Limb (tissue), 2 donors: ENCODE results near the gene HGS.

Experiments
- DNase-seq, 2 donors: peaks; one replicate each; pipeline ENCODE4 v3.0.0-alpha.2; 2016; ENCODE audit errors: extremely low spot score in 2 of 2

The HGS gene, protein sequence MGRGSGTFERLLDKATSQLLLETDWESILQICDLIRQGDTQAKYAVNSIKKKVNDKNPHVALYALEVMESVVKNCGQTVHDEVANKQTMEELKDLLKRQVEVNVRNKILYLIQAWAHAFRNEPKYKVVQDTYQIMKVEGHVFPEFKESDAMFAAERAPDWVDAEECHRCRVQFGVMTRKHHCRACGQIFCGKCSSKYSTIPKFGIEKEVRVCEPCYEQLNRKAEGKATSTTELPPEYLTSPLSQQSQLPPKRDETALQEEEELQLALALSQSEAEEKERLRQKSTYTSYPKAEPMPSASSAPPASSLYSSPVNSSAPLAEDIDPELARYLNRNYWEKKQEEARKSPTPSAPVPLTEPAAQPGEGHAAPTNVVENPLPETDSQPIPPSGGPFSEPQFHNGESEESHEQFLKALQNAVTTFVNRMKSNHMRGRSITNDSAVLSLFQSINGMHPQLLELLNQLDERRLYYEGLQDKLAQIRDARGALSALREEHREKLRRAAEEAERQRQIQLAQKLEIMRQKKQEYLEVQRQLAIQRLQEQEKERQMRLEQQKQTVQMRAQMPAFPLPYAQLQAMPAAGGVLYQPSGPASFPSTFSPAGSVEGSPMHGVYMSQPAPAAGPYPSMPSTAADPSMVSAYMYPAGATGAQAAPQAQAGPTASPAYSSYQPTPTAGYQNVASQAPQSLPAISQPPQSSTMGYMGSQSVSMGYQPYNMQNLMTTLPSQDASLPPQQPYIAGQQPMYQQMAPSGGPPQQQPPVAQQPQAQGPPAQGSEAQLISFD

DNA sequence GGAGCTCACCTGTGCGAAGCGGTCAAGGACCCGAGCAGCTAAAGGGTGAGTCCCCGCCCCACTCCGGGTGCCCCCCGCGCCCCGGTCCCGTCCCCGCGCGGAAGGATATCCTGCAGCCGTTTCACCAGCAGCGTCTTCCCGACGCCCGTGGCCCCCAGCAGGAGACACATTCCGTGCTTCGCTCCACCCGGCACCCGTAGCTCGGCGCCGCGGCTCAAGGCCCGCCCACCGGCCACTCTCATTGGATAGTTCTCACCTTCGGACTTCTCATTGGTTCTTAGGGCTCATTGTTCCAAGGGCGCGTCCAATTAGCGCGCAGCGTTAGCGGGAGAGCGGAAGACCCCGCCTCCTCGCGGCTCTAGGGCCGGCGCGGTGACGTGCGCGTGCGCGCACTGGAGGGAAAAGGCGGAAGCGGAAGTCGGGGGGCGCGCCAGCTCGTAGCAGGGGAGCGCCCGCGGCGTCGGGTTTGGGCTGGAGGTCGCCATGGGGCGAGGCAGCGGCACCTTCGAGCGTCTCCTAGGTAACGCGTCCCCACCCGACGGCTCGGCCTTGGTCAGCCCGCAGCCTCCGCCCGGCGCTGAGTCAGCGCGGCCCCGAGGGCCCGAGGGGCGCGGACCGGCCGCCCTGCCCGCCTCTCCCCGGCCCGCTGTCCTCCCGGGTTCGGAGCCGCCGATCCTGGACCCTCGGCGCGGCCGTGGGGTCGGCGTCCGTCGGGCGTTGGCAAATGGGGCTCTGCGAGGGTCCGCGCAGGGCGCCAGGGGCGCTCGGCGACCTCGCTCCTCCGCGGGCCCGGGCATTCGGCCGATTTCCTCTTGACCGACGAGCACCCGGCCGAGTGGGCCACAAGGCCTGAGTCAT lies at the start of gene HGS, which contains the start of gene ARL16:
Gene HGS, plus strand, starts transcription at position 428 of the 858 bp plus-strand sequence. Its CDS starts 56 bp downstream, at position 484.
Gene ARL16, minus strand, starts transcription at position 214 of the 858 bp plus-strand sequence. Its CDS starts 44 bp downstream, at position 170.
- peak; percentile 99 for DNase-seq

DNA sequence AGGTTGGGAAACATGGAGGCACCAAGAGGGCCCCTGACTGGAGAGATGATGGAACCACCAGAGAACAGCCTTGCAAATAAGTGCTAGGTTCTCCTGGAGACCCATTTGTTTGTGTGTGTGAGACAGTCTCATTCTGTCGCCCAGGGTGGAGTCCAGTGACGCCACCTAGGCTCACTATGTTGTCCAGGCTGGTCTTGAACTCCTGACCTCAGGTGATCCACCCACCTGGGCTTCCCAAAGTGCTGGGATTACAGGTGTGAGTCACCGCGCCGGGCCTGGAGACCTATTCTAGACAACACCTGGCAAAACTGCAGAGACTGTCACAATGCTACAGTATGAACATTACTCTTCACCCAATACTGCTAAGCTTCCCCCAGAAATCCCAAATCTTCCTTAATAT lies 48.4 kb upstream of the HGS start:
- DNase-seq, result no peak

DNA sequence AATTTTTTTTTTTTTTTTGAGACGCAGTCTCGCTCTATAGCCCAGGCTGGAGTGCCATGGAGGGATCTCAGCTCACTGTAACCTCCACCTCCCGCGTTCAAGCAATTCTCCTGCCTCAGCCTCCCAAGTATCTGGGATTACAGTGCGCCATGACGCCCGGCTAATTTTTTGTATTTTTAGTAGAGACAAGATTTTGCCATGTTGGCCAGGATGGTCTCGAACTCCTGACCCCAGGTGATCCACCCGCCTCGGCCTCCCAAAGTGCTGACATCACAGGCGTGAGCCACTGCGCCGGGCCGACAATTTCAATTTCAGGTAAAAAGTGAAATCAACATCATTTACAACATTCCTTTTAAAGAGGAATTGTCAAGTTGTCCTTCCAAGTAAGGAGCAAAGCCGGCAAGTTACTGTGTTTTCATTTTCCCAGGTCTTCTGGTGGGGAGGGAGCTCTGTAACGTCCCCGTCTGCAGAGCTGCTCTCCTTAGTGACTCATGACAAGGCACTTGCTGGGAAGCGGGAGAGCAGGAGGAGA lies 47.8 kb upstream of the HGS start:
- no peak for DNase-seq

DNA sequence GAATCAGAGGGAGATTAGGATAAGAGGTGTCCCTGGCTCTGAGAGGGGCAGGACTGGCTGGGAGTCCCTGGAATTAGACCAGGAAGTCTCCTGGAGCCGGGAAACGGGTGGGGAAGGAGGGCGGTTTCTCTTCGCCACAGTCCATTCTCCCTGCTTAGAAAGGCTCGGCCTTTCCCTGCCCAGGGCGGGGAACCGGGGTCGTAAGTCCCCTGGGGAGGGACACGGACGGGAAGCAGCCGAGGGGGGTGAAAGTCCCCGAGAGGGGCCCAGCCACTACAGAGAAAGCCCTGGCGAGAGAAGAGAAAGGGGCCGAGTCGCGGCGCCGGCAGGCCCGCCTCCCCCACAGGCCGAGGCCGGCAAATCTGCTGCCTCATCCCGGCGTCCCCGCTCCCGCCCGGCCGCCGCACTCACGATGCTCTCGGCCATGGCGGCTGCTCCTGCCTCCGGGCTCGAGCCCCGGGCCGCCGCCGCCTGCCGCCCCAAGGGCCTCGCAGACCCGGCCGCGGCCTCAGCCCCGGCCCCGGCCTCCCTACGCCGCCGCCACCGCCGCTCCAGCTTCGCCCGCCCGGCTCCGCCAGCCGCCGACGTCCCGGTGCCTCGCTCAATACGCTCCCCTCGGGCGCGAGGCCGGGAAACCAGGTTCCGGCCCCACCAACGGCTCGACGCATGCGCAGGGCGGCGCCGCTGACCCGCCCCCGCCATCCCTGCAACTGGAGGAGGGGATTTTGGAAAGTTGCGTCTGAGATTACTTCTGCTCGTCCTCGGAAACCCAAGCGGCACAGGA lies 47.1 kb upstream of the HGS start, which contains the start of the genes NPLOC4 and TSPAN10:
Gene NPLOC4, minus strand, starts transcription at position 608 of the 784 bp plus-strand sequence. Its CDS starts 182 bp downstream, at position 426.
Gene TSPAN10, plus strand, starts transcription at position 692 of the 784 bp plus-strand sequence. CDS start 5,217 bp downstream, outside the sequence.
- DNase-seq, result peak; percentile 87 to 94

DNA sequence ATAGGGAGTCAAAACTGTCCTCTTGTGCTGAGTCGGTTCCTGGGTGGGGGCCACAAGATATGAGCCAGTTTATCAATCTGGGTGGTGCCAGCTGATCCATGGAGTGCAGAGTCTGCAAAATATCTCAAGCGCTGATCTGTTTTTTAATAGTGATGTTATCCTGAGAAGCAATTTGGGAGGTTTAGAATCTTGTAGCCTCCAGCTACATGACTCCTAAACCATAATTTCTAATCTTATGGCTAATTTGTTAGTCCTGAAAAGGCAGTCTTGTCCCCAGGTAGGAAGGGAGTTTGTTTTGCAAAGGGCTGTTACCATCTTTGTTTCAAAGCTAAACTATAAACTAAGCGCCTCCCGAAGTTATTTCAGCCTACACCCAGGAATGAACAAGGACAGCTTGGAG lies 45.1 kb upstream of the HGS start:
- DNase-seq, result no peak

DNA sequence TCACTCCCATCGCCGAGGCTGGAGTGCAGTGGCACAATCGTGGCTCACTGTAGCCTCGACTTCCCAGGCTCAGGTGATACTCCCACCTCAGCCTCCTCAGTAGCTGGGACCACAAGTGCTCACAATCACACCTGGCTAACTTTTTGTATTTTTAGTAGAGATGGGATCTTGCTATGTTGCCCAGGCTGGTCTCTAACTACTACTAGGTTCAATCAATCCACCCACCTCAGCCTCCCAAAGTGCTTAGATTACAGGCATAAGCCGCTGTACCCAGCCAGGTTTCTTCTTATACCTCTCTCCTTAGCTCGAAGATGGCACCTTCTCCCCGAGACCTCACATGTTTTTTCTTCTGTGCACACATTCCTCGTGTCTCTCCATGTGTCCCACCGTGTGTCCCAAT lies 43.8 kb upstream of the HGS start:
- DNase-seq, result no peak

DNA sequence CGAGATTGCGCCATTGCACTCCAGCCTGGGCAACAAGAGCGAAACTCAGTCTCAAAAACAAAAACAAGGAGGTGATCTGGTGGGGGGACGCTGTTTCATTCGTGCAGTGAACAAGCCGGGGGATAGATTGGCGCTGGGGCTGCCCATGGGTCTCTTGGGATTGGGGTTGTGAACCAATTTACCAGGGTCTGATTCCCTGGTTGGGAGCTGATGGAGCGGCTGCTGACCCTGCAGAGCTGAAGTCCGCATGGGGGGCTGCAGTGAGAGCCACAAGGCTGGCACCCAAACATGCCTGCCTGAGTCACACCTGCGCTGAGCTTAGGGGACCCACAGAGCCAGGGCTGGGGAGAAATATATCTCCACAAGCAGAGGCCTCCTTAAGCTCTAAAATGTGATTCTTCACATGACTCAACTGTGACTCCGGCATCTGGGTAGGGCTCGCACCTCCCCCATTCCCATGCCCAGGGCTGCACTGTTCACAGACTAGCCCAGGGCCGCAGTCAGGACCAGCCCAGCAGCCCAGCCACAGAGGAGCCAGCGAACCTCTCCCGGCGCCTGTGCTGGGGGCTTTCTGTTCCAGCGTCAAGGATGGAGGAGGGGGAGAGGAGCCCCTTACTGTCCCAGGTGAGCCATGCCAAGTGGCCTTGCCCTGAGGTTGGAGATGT lies 41.9 kb upstream of the HGS start:
- no peak for DNase-seq

DNA sequence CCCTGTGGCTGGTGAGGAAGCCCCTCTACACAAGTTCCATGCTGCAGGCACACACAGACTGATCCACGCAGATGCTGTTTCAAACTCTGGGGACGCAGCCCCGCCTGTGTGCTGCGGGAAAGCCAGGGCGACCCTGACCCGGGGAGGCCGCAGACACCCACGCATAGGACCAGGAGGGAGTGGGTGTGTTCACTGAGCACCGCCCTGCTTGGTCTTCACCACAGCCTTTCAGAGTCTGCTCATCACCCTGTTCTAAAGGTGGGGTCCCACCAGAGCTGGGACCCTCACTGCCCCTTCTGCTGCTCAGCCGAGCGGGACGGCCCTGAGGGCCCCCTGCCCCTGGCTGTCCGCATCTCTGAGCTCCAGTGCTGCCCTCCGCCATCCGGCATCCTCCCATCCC lies 39.3 kb upstream of the HGS start:
- DNase-seq, result no peak

DNA sequence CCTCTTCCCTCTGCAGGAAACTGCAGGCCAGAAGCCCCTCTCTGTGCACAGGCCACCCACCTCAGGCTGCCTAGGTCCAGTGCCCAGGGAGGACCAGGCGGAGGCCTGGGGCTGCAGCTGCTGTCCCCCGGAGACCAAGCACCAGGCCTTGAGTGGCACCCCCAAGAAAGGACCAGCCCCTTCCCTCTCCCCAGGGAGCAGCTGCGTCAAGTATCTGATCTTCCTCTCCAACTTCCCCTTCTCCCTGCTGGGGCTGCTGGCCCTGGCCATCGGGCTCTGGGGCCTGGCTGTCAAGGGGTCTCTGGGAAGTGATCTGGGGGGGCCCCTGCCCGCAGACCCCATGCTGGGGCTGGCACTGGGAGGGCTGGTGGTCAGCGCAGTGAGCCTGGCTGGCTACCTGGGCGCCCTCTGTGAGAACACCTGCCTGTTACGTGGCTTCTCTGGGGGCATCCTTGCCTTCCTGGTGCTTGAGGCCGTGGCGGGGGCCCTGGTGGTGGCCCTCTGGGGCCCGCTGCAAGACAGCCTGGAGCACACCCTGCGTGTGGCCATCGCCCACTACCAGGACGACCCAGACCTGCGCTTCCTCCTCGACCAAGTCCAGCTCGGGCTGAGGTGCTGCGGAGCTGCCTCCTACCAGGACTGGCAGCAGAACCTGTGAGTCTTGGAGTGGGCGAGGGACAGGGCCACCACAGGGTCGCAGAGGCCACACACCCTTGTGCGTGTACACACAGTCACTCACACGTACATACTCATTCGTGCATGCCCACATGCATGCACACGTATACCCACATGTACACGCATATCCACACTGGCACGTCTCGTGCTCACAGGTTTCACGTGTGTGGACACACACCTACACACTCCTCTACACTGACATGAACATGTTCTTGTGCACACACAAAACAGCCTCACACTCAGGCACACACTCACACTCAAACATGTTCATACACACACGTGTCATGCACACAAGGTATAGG lies 38.5 kb upstream of the HGS start:
- no peak for DNase-seq

DNA sequence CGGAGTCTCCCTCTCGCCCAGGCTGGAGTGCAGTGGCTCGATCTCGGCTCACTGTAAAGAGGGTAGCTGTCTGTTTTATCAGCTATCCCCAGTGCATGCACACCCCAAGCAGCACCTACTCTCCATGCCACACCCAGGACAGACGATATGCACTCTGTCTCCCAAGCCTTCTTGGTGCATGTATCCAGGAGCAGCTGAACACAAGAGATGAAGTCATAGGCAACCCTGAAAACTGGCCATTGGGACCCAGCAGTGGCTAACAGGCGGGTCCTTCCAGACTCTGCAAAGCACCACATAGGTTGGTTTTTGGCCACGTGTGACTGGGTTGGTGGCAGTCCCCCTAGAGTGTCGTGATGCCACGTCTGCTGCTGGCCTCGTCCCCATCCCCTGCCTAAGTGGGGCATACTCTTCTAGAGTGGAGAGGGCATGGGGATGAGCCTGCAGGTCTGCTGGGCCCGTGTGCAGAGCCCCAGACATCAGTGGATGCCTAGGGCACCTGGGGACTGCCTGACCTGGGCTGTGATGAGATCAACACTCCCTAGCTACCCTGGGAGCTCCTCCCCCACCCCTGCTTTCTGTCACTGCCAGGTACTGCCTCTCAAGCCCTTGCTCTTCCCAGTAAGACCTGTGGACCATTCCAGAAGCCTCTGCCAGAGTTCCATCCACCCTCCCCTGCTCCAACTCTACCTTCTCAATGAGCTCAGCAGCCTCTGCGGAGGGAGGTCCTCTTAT lies 36.8 kb upstream of the HGS start:
- DNase-seq, result no peak

DNA sequence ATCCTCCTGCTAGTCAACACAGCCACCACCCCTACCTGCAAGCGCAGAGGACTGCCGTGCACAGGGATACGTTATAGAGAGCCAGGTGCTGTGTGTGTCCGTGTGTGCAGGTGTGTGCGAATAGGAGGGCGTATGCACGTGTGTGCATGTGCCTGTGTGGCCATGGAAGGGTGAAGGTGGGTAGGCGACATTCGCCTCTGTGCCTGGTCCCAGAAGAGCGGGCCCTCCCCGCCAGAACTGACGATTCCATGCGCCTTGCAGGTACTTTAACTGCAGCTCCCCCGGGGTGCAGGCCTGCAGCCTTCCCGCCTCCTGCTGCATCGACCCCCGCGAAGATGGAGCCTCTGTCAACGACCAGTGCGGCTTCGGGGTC lies 36.2 kb upstream of the HGS start:
- no peak for DNase-seq

DNA sequence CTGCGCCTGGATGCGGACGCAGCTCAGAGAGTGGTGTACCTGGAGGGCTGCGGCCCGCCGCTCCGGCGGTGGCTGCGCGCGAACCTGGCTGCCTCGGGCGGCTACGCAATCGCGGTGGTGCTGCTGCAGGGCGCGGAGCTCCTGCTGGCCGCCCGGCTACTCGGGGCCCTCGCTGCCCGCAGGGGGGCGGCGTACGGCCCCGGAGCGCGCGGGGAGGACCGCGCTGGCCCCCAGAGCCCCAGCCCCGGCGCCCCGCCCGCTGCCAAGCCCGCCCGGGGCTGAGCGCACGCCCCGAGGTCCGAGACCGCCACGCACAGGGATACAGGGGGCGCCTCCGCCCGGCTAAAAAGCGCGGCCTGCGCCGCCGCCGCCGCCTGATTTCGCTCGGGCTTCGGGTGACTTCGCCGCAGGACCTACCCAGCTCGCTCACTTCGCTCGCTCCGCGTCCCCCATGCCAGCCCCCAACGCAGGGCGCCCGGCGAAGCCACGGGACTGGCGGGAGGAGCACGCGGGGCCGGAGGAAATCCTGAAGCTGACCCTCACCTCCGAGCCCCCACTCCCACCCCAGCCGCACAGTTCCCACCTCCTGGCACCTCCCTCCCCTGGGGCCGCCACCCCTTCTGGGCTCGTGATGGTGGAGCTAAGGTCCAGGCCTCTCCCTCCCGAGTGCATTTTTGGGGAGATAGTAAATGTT lies 35.7 kb upstream of the HGS start:
- no peak for DNase-seq

DNA sequence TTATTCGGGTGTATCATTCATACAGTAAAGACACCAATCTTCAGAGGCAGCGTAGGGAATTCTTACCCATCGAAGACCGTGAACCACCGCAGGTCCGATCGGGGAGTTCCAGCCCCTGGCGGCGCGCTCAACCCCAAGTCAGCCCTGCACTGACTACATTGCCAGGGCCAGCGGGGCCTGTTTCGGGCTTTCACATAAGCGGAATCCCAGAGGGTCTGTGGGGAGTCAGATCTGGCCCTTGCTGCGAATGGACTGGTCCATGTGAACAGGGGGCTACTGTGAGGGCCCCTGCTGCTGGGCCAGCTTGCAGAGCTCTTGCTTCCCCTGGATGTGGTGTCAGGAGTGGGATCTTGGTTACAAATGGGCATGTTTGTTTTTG lies 35.1 kb upstream of the HGS start:
- DNase-seq, result no peak

DNA sequence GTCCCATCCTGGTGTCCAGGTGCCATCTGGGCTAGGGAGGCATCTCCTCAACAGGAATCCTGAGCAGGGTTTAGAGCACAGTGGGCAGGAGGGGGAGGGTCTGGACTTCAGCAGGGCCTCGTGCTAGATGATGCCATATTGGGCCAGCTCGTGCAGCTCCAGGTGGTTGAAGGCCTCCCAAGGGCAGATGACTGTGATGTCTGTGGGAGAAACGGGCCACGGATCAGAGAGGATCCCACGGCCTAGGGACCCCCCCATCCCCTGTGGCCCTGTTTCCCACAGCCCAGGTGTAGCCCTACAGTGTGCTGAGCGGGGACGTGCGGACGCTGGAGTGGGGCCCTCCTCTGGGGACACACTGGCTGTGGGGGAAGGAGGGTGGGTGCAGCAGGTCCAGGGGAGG lies 32.9 kb upstream of the HGS start:
- no peak for DNase-seq

DNA sequence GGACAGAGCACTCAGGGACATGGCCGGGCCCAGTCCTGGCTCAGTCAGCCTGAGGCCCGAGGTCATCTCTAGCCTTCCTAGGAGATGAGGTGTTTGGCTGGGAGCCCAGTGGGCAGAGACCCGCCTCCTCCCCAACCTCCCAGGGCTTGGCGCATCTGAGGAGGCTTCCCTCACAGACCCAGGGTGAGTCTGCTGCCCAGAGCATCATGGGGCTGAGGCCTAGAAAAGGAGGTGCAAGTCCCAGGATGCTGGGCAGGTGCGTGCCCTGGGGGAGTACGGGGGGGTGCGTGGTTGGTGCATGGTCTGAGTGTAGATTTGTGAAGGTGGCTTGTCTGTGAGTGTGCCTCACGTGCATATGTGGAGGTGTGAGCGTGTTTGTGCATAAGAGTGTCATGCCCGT lies 32.1 kb upstream of the HGS start:
- no peak for DNase-seq

DNA sequence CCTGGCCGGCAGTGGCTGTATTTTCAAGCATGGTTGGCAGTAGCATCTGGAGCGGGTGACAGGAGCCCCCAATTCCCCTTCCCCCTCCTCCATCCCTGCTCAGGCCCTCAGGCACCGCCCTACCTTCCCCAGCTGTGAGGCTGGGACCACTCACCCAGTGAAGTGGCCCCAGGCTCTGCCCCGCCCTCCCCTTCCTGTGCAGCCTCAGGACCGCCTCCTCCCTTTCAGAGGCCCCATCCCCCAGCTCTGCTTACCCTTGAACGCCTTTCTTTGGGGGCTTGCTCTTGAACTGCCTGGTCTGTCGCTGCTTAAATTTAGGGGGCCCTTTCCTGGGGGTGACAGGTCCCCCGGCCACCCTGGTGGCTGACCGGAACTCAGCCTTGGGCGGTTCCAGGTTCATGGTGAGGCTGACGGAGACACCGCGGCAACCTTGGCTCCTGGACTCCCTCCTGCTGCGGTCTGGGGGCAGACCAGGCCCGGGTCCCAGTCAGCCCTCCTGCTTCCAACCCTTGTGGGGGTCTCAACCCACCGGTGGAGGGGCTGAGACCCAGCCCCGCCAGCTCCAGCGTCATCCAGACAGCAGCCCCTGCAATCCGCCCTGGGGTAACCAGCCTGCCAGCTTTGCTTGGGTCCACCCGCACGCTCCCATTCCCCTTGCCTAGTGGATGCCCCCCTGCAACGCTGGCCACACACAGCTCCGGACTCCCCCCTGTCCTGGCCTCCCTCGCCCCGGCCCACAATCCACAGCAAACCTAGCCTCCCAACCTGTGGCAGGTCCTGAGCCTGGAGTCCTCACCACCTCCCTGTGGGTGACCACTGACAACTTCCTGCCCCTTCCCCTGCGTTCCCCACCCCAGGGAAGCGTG lies 30.7 kb upstream of the HGS start:
- peak in 1 of 2 donors; percentile 10 for DNase-seq
